HG02852 (cell line): ENCODE data around the gene NOL12.
"Not testable (repeated sequence)": the region's sequence is repeated elsewhere in the genome, so short reads cannot be mapped to it uniquely, and the experiment has no call there.

Experiments
- ATAC-seq: cut with Tn5 transposase; IDR thresholded peaks from one replicate; pipeline ENCODE4 v1.9.1; 2021; ENCODE audit warnings: mild to moderate bottlenecking, moderate library complexity; ENCODE audit not compliant: unreplicated experiment

NOL12 gene, protein sequence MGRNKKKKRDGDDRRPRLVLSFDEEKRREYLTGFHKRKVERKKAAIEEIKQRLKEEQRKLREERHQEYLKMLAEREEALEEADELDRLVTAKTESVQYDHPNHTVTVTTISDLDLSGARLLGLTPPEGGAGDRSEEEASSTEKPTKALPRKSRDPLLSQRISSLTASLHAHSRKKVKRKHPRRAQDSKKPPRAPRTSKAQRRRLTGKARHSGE

DNA sequence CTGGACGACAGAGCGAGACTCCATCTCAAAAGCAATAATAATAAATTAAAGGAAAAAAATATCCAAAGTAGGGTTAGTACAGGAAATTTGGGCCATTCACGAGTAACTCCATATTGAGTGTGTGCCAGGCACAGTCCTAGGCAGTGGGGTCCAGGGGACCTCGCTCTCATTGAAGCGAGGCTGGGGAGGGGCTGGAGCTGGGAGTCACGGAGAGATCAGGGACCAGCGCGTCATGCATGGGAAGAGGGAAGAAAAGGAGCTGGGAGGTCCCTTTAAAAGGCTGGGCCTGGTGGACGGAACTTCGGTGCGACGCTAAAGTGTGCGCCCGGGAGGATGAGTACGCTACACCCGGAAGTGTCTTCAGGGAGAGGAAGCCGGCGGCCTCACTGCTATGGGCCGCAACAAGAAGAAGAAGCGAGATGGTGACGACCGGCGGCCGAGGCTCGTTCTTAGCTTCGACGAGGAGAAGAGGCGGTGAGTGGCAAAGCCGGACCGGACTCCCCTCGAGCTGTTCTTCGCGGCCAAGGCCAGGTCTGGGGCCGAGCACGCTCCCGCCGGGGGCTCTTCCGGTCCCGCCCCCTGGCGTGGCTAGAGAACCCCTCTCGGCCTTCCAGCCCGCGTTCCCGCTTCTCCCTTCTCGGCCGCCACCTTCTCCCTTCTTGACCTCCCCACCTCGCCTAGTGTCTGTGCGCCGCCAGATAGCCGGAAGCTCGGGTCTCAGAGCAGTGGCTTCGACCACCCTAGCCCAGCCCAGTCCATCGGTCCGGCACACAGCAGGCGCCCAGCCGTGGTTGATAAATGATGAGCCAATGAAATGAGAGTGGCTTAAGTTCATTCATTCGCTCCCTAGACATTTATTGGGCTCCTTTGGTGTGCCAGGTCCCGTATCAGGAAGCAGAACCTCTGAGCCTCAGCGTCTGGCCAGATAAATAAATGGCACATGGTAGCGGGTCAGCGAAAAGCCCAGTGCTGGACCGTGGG, at the start of gene NOL12:
TSS of gene NOL12 (plus strand) at position 342 of the 981 bp plus-strand sequence. CDS start at position 392, 50 bp downstream.
- peak; percentile 74 for ATAC-seq

DNA sequence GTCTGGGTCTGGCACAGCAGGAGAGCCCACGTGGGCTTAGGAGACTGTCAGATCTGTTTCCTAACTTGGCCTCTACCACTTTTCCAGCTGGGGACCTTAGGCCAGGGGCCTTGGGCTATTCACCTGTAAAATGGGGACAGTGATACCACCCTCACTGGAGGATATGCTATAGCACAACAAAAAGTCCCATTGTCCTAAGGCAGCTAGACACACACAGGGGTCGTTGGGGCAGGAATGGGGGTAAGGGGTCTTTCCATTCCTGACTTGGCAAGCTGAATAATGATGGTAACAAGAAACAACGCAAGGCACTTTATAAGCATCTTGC, 49.2 kb upstream of the NOL12 start:
- ATAC-seq, result no peak

DNA sequence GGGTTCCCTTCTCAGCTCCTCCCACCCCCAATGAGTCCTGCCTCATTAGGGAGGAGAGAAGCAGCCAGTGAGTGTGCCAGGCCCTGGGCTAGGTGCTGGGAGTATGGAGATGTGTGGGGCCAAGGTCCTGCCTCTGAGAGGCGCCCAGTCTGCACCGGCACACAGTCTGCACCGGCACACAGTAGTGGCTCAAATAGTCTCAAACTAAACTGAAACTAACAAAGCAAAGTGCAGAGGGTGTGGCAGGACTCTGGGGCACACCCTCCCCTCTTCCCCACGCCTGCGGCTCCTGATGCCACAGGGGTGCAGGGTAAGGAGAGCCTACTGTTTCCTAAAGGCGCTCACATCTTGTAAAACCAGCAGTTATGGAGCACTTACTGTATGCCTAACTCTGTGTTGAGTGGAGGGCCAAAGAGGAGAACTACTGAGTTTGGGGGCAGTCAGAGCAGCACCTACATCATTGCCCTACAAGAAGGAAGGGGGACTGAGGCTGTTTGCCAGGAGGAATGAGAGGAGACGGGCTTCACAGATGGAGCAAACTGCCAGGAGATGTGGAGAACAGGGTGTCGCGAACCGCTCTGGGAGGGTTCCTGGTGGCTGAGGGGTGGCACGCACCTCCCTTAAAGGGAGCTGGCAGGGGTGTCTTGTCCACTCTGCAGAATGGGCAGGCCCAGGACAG, 47.6 kb upstream of the NOL12 start:
- no peak for ATAC-seq

DNA sequence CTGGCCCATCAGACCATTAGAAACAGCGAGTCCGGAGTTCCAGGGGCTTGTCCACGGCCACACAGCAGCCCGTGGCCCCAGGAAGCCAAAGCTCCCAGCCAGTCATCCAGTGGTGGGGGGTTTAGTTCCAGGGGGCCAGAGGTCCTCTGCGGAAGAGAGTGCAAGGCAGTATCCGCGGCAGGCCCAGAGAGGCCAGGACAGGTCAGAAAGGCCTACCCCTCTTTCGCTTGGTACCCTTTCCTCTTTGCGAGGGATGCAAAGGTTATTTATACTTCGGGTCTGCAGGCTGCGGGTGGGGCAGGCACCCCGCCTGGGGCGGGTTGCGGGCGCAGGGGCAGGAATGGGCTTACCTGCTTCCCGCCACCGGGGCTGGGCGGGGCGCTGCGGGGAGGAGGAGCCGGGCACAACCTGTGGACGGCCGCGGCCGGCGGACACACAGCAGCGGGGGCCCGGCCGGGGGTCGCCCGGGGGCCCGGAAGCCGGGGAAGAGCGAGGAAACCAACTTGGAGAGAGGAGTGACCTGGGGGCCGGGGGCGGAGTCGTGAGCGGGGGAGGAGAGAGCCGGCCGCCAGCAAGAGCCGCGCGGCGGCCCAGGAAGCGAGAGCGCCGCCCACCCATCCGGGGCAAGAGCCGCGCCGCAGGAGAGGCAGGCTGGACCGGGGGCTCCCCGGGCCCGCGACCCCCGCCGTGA, 46.9 kb upstream of the NOL12 start, which contains the start of gene SH3BP1:
TSS of gene SH3BP1 (plus strand) at position 600 of the 691 bp plus-strand sequence. CDS start 119 bp downstream, outside the sequence.
- no peak for ATAC-seq

DNA sequence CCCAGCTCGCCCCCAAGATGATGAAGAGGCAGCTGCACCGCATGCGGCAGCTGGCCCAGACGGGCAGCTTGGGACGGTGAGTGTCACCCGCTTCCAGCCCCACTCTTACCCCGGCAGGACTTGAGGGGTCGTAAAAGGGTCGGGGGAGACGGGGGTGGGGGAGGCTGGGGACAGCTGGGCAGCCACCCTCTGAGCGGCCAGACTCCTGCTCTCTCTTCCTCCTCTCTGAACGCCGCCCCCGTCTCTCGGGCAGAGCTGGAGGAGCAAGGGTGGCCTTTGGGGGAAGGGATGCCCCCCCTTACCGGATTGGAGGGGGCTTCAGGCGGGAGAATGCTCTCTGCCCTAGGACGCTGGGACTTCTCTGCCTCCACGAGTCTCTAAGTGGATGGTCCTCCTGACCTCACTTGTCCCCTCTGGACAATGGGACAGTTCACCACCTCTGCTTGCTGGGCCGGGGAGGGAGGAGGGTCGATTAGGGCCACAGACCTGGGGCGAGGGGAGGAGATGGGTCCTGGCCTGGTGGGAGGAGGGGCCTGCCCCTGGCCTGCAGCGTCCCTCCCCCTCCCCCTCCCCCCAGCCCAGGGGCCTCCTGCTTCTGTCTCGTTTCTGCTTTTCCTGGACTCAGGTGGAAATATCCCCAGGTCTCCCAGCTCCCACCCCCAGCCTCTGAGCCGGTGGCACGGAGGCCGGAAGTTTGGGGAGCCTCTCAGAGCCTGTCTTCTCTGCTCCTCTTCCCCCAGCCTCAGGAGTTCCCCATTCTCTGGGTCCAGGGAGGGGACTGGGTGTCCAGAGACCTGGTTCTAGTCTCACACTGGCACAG, 46.2 kb upstream of the NOL12 start:
- no peak for ATAC-seq

DNA sequence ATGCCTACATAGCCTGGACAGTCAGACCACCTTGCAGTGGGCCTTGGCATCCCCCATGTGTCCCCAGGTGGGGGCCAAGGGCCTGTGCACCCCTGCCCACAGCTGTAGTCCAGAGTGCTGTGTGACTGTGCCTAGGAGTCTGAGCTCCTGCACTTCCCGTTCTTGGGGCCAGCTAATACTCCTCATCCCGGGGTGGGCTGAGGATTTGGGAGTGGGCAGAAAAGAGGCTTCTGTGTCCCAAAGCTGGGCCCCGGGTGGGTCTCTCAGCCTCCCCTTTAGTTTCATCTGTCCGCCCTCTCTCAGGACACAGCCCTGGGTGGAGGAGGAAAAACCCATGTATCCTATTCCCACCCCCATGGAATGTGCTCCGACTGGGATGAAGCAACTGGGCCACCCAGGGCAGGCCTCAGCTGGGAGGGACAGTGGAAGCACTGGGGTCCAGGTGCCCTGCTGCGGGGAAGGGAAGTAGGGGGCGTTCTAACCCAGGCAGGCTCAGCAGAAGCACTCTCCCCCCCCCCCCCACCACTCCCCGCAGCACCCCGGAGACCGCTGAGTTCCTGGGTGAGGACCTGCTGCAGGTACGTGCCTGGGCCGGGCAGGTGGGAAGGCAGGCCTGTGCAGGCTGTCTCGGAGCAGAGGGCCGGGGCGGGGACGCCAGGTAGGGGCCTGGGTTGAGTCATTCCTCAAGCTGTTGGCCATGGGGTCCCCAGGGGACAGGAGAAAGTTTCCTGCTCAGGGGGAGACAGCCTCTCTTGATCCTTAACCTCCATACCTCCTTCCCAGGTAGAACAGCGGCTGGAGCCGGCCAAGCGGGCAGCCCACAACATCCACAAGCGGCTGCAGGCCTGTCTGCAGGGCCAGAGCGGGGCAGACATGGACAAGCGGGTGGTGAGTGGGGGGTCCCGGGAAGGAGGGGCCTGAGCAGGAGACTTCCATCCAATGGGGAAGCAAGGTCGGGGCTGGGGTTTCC, 45.3 kb upstream of the NOL12 start:
- ATAC-seq, result no peak

DNA sequence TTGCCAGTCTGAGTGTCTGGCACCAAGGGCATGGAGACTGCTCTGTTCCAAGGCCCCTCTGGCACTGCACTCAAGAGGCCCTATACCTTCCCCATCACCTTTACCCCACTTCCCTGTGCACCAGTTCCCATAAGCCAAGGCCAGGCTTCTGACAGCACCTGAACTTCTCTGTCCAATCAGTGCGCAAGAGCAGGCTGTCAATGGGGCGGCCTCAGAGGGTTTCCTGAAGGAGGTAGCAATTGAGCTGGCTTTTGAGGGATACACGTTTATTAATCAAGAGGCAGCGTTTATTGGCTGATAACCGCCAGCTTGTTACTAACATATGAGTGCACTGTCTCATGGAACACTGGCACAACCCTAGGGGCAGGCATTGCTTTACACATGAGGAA, 44.6 kb upstream of the NOL12 start:
- no peak for ATAC-seq

DNA sequence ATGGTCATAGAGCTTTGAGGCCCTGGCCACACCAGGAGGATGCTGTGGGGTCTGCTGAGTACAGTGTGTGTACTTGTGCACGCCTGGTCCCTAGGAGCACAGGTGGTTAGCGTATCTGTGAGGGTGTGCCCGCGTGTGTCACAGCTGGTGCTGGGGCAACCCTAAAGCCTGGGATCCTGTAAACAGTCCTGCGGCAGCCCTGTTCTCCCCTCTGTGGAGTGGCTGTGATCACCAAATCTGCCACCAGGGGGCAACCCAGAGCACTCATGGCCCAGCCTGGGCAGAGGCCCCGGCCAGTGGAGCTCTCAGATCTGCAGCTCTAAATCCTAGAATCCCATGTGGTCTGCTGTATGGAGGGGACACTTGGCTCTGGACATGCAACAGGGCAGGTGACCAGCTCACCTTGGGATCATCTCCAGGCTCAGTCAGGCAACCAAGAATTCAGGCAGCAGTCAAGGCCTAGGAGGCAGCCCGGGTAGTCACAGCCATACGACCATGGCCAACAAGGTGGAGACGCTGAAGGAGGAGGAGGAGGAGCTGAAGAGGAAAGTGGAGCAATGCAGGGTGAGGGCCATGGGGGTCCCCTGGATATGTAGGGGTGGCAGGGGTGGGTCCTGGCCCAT, 42.8 kb upstream of the NOL12 start:
- peak; percentile 48 for ATAC-seq

DNA sequence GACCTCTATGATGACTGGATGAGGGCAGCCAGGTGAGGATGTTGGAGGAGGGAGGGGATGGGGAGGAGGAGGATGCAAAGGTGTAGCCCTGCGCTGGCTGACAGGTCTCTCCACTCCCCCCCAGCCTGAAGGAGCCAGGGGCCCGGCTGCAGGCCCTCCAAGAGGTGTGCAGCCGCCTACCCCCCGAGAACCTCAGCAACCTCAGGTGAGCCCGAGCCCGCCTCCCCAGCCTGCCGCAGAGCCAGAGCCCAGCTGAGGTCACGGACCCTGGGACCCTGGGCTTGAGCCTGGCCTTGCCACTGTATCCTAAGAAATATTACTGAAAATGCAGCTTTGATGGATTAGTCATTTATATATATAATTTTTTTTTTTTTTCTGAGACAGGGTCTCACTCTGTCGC, 38.8 kb upstream of the NOL12 start:
- no peak for ATAC-seq

DNA sequence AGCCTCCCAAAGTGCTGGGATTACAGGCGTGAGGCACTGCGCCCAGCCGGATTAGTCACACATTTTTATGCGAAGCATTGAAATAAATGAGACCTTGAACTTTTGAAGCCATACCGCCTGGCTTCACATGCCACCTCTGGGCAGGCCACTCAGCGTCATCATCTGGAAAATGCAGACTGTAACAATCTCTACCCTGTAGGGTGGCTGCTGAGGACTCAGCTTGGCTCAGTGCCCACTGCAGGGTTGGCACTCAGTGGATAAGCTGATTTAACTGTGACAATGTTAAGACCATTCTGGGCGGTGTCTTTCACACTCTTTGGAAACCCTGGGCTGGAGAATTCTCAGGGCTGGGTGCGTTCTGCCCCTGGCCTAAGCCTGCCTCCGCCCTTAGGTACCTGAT, 38.2 kb upstream of the NOL12 start:
- no peak for ATAC-seq

DNA sequence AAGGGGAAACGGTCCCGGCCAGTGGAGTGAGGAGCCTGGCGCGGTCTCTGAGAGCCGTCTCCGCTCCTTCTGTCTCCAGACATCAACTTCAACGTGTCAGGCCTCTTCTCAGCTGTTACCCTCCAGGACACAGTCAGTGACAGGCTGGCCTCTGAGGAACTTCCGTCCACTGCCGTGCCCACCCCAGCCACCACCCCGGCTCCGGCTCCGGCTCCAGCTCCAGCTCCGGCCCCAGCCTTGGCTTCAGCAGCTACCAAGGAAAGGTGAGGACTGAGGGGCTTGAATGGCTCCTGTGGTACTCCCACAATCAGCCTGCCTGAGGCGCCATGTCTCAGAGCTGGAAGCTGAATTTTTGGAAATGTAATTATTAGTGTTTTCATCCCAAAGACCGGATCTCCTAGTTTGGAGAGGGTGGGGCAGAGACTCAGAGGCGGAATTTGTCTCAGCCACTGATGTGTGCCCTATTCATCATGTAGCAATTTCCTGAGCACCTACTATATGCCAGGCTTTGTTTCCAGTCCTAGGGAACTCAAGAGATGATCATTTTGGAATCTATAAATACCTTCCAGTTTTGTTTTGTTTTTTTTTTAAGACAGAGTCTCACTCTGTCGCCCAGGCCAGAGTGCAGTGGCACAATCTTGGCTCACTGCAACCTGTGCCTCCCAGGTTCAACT, 35.5 kb upstream of the NOL12 start:
- ATAC-seq, result no peak

DNA sequence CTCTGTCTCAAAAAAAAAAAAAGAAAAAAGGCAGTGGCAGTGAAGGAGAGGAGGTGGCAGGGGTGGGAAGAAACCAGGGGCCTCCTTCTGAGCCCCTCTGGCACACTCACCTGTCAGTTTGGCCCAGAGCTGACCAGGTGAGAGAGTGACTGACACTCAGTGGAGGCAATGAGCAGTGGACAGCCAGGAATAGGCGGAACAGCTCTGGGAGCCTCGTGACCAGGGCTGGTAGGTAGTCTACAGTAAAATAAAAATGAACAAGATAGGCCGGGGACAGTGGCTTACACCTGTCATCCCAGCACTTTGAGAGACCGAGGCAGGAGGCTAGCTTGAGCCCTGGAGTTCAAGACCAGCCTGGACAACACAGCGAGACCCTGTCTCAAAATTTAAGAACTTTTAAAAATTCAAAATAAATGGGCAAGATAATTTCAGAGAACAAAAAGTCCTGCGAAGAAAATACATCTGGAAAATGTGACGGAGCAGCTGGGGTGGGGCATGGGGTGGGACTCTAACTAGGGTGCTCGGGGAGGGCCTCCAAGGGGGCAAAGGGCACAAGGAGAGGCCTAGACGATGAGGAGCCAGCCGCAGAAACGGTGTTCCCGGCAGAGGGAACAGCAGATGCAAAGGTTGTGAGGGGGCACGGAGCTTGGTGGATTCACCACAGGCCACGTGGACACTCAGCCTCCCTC, 31.4 kb upstream of the NOL12 start:
- ATAC-seq, result no peak

DNA sequence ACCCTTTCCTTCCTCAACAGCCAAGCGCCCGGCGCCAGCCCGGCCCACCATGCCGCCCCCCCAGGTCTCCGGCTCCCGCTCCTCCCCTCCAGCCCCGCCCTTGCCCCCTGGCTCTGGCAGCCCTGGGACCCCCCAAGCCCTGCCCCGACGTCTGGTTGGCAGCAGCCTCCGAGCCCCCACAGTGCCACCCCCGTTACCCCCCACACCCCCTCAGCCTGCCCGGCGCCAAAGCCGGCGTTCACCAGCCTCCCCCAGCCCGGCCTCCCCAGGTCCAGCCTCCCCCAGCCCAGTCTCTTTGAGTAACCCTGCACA, 30.9 kb upstream of the NOL12 start:
- ATAC-seq, result no peak

DNA sequence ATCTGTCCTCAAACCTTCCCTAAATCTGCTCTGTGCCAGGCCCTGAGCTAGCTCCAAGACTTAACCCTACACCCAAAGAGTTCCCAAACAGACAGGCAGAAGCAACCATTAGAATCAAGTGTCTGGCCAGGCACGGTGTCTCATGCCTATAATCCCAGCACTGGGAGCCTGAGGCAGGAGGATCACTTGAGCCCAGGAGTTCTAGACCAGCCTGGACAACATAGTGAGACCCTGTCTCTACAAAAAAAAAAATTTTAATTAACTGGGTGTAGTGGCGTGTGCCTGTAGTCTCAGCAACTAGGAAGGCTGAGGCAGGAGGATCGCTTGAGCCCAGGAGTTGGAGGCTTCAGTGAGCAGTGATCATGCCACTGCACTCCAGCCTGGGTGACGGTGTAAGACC, 29.6 kb upstream of the NOL12 start:
- not testable (repeated sequence) for ATAC-seq

DNA sequence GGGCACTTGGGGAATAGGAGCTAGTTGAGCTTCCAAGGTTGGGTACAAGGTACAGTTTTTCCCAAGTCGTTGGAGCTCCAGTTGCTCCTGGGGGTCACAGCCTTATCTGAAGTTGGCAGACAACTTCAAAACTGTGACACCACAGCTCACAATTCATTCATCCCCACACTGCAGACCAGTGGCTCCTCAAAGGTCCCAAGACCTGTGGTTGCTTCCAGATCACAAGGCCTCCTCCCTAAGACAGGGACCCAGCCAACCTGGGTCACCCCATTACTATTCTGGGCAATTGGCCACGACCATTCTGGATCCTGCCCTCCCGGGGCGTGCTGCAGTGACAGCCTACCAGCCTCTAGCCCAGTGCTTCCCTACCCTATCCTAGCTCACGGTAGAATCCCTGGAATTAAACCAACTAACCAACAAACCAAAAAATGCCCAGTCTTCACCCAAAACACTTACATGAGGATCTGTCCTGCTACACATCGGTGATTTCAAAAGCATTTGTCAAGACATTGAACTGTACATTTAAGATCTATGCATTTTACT, 28.5 kb upstream of the NOL12 start:
- no peak for ATAC-seq

DNA sequence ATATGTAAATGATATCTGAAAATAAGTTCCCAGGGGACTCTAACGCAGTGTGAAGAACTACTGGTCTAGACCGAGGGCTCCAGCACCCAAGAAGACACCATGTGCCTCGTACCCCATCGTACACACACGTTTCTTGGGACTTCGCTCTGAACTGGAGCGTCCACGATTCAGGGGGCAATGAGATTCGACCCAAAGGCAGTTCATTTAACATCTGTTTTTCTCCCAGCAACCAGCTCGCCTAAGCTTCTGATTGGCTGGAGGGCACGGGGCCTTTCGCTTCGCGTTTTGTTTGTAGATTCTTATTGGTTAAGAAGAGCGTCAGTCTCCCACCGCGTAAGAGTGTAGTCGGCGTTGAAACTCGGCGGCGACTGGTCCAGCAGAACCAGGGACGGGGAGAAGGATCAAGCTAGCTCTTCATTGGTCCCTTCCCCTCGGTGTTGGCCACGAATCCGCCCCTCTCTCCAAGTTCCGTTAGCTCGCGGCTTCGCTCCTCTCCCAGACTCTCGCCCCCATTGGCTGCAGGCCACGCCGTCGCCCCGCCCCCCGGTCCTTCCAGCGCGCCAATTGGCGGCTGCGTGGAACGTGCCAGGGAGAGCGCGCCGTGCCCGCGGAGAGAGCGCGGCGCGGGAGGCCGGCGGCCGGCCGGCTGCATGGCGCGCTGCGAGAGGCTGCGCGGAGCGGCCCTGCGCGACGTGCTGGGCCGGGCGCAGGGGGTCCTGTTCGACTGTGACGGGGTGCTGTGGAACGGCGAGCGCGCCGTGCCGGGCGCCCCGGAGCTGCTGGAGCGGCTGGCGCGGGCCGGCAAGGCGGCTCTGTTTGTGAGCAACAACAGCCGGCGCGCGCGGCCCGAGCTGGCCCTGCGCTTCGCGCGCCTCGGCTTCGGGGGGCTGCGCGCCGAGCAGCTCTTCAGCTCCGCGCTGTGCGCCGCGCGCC, 27.7 kb upstream of the NOL12 start, which contains the start of gene PDXP:
TSS of gene PDXP (plus strand) at position 591 of the 933 bp plus-strand sequence. CDS start at position 651, 60 bp downstream.
- peak; percentile 85 for ATAC-seq
